PC-9 (cell line): ENCODE data around the gene DUS1L. TPM values are rescaled to one million over a fixed set of nuclear protein-coding genes. Genes with fewer than 3 reads are reported as not detected.

ENCODE experiments used
- BruUV-seq: library from RNA; stranded (reverse); fragments of 400-500 nt; replicated peaks from 2 replicates; lab custom pipeline; 2021; lab: Mats Ljungman, UMichigan
- CTCF ChIA-PET: fragments of 300-600 bp; sonication (Branson Sonifier 250); formaldehyde crosslinking; loops from one replicate; lab custom pipeline; 2022; ENCODE audit warnings: antibody characterized with exemption; lab: Charles Lee
- POLR2A ChIA-PET: fragments of 300-600 bp; sonication (Branson Sonifier 250); formaldehyde crosslinking; loops from one replicate; lab custom pipeline; 2022; ENCODE audit warnings: antibody characterized with exemption; ENCODE audit not compliant: unreplicated experiment; lab: Charles Lee
- DNase-seq, 2 experiments: peaks; one replicate each; pipeline versions ENCODE4 v3.0.0 to v3.0.0-alpha.2; 2015 to 2022; ENCODE audit warnings: mixed read lengths in 1 of 2
- H2AFZ ChIP-seq: fragments of 200-600 bp; sonication (generic); 2 replicates; pipeline ENCODE4 v1.8.1; 2017; ENCODE audit warnings: antibody characterized with exemption
- H3F3A ChIP-seq: fragments of 200-600 bp; sonication (generic); 2 replicates; pipeline ENCODE4 v1.8.1; 2017; ENCODE audit warnings: antibody characterized with exemption, mild to moderate bottlenecking, low read depth; ENCODE audit not compliant: insufficient read depth
- H3K27ac ChIP-seq: fragments of 200-600 bp; sonication (generic); 2 replicates; pipeline ENCODE4 v1.6.1; 2016; ENCODE audit warnings: mixed run types
- H3K27me3 ChIP-seq: fragments of 200-600 bp; sonication (generic); 2 replicates; pipeline ENCODE4 v1.6.1; 2016; ENCODE audit warnings: low read depth, mixed run types; ENCODE audit not compliant: insufficient read depth
- H3K36me3 ChIP-seq: fragments of 200-600 bp; sonication (generic); 2 replicates; pipeline ENCODE4 v1.6.1; 2016; ENCODE audit warnings: low read depth, mixed run types
- H3K4me1 ChIP-seq: fragments of 200-600 bp; sonication (generic); replicated peaks from 2 replicates; pipeline ENCODE4 v1.6.1; 2016; ENCODE audit warnings: mixed run types; ENCODE audit not compliant: insufficient read depth
- H3K4me2 ChIP-seq: fragments of 200-600 bp; sonication (generic); 2 replicates; pipeline ENCODE4 v1.6.1; 2017; ENCODE audit warnings: mixed run types
- H3K4me3 ChIP-seq: fragments of 200-600 bp; sonication (generic); 2 replicates; pipeline ENCODE4 v1.6.1; 2016; ENCODE audit warnings: mixed run types
- H3K79me2 ChIP-seq: fragments of 200-600 bp; sonication (generic); 2 replicates; pipeline ENCODE4 v1.6.1; 2017; ENCODE audit warnings: low read depth, mixed run types
- H3K9me2 ChIP-seq: fragments of 200-600 bp; sonication (generic); 2 replicates; pipeline ENCODE4 v1.8.1; 2017; ENCODE audit warnings: mild to moderate bottlenecking; ENCODE audit not compliant: insufficient read depth
- H3K9me3 ChIP-seq: fragments of 200-600 bp; sonication (generic); 2 replicates; pipeline ENCODE4 v1.8.1; 2016; ENCODE audit warnings: low read depth; ENCODE audit not compliant: insufficient read depth
- H4K20me1 ChIP-seq: fragments of 200-600 bp; sonication (generic); 2 replicates; pipeline ENCODE4 v1.8.1; 2017; ENCODE audit not compliant: insufficient read depth
- EZH2 ChIP-seq: fragments of 200-600 bp; sonication (generic); IDR thresholded peaks from 2 replicates; pipeline ENCODE4 v1.8.0; 2017; ENCODE audit warnings: antibody characterized with exemption, low read depth
- intact Hi-C: fragments of 100-400 bp; cut with micrococcal nuclease; formaldehyde crosslinking; loops from one replicate; pipeline ENCODE4 v1.10.0; 2022; ENCODE audit not compliant: unreplicated experiment
- total RNA-seq: library from RNA; stranded (reverse); gene quantifications from 2 replicates; pipeline ENCODE4 v1.2.3, GENCODE V29; 2021
- TF ChIP-seq, protein P1 (sequence below): fragments of 200-600 bp; sonication (generic); conservative IDR thresholded peaks from 2 replicates; pipeline ENCODE4 v1.6.1; 2017; ENCODE audit warnings: mixed run types, antibody characterized with exemption, mild to moderate bottlenecking, moderate library complexity

DUS1L gene
- total RNA-seq, 1 experiment from 2014 or later = 138 TPM

DNA sequence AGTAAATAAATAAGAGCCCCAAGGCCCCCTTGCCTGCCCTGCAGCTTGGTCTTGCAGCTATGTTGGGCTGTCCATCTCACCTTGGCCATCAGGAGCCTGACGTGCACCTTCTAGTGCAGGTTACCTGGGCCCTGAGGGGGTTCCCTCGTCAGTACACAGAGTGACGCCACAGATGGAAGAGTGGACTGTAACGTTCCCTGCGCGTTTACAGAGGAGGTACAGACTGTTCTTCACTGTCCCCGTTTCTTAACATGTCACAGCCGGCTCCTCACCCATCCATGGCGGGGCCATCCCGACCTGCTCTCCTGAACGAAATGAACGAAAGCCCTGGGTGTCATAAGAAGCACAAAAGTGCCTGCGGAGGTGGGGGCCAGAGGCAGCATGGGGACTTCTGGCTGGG lies 48.3 kb upstream of the DUS1L start:
- ChIA-PET CTCF (no interaction called here), POLR2A (interaction anchor here (0.6 kb wide), 1 partner anchor 1135 kb away, joined by 4 read pairs; no protein-coding TSS in a partner anchor)
- H3K27ac ChIP-seq = no peak overlapping the region
- no peak for TF ChIP-seq EZH2
- TF ChIP-seq, protein P1, sequence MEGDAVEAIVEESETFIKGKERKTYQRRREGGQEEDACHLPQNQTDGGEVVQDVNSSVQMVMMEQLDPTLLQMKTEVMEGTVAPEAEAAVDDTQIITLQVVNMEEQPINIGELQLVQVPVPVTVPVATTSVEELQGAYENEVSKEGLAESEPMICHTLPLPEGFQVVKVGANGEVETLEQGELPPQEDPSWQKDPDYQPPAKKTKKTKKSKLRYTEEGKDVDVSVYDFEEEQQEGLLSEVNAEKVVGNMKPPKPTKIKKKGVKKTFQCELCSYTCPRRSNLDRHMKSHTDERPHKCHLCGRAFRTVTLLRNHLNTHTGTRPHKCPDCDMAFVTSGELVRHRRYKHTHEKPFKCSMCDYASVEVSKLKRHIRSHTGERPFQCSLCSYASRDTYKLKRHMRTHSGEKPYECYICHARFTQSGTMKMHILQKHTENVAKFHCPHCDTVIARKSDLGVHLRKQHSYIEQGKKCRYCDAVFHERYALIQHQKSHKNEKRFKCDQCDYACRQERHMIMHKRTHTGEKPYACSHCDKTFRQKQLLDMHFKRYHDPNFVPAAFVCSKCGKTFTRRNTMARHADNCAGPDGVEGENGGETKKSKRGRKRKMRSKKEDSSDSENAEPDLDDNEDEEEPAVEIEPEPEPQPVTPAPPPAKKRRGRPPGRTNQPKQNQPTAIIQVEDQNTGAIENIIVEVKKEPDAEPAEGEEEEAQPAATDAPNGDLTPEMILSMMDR = no peak
- no TSS peak for BruUV-seq
- no peaks in the 10 kb centered on the region for H3K36me3 ChIP-seq
- no peak overlapping the region for H2AFZ ChIP-seq
- no peak overlapping the region for H3K4me2 ChIP-seq
- H3K79me2 ChIP-seq = no peaks in the 10 kb centered on the region
- no peaks in the 10 kb centered on the region for H3K9me2 ChIP-seq
- intact Hi-C loops = no loop called here
- H3K27me3 ChIP-seq = no peaks in the 10 kb centered on the region
- H3K4me1 ChIP-seq = peaks cover 15% of the 10 kb centered on the region
- no peak overlapping the region for H3K4me3 ChIP-seq
- no peak for DNase-seq
- H3K9me3 ChIP-seq = no peaks in the 10 kb centered on the region
- H4K20me1 ChIP-seq = no peaks in the 10 kb centered on the region
- peaks cover 9% of the 10 kb centered on the region for H3F3A ChIP-seq

DNA sequence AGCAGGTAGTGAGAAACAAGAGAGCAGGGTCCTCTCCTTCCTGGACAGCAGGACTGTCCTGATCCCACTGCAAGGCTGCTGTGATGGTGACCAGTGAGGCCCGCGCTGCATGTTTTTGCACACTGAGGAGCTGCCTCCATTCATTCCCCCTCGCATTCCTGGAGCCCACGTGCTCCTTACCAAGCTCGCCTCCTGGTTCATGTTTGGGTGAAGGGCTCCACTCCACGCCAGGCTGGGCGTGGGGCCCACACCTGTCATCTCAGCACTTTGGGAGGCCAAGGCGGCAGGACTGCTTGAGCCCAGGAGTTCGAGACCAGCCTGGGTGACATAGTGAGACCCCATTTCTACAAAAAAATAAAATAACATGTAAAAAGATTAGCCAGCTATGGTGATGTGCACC lies 47.8 kb upstream of the DUS1L start:
- CTCF ChIA-PET = no interaction called here
- Histone ChIP-seq H3K27ac (no peak overlapping the region), H3K9me2 (no peaks in the 10 kb centered on the region), H2AFZ (no peak overlapping the region), H3K4me1 (peaks cover 15% of the 10 kb centered on the region), H3K27me3 (no peaks in the 10 kb centered on the region), H3K4me3 (no peak overlapping the region), H4K20me1 (no peaks in the 10 kb centered on the region), H3F3A (peaks cover 9% of the 10 kb centered on the region), H3K9me3 (no peaks in the 10 kb centered on the region), H3K4me2 (no peak overlapping the region), H3K36me3 (no peaks in the 10 kb centered on the region), H3K79me2 (no peaks in the 10 kb centered on the region)
- BruUV-seq = no TSS peak
- intact Hi-C loops = no loop called here
- TF ChIP-seq, protein P1 = no peak
- TF ChIP-seq EZH2 = no peak
- DNase-seq = no peak
- POLR2A ChIA-PET = interaction anchor here (0.6 kb wide), 2 partner anchors 15 to 1135 kb away, joined by 4 to 12 read pairs; partner anchors contain the start of gene FASN

DNA sequence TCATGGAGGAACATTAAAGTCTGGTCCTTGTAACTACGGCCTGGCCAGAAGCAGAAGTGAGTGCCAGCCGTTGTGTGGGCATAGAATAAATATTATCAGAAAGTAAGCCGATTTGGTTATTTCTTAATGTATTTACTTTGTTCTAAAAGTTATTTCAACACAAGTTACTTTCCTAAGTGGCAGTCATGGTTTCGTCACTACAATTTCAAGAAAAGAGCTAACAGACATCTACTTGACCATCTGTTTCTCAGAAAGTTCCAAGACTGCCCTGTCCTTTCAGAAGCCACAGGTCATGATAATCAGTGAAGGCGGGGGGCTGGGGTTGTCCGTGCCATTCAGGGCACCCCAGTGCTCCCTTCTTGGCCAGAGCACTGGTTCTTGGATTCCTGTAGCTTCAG lies 47.3 kb upstream of the DUS1L start:
- TF ChIP-seq, protein P1 = no peak
- no peak for TF ChIP-seq EZH2
- Histone ChIP-seq H3K79me2 (no peaks in the 10 kb centered on the region), H3K9me2 (no peaks in the 10 kb centered on the region), H3K27me3 (no peaks in the 10 kb centered on the region), H2AFZ (no peak overlapping the region), H3K4me1 (peaks cover 15% of the 10 kb centered on the region), H3K4me2 (no peak overlapping the region), H3K4me3 (no peak overlapping the region), H3K27ac (no peak overlapping the region), H3K9me3 (no peaks in the 10 kb centered on the region), H4K20me1 (no peaks in the 10 kb centered on the region), H3F3A (peaks cover 9% of the 10 kb centered on the region), H3K36me3 (no peaks in the 10 kb centered on the region)
- ChIA-PET POLR2A (interaction anchor here (0.6 kb wide), 1 partner anchor 15 kb away, joined by 12 read pairs; the partner anchor contains the start of gene FASN), CTCF (no interaction called here)
- BruUV-seq = no TSS peak
- DNase-seq = no peak
- intact Hi-C loops = no loop called here
